ENCODE measurements around the gene POU3F1.

GRCh38 chr1:38014724-38015424 is 31.7 kb downstream of the POU3F1 start:
- TF ChIP-seq CTCF (IDR thresholded peaks at IDR 0.05) (no peak), POLR2A (IDR thresholded peaks at IDR 0.05) (no peak)

Data from thyroid gland (tissue), 4 donors.